Fibroblast of skin of scalp (primary cell): ENCODE data around the gene CALCB.

Source experiments
- DNase-seq: peaks from one replicate; pipeline ENCODE4 v3.0.0-alpha.2; 2013

The CALCB gene

DNA sequence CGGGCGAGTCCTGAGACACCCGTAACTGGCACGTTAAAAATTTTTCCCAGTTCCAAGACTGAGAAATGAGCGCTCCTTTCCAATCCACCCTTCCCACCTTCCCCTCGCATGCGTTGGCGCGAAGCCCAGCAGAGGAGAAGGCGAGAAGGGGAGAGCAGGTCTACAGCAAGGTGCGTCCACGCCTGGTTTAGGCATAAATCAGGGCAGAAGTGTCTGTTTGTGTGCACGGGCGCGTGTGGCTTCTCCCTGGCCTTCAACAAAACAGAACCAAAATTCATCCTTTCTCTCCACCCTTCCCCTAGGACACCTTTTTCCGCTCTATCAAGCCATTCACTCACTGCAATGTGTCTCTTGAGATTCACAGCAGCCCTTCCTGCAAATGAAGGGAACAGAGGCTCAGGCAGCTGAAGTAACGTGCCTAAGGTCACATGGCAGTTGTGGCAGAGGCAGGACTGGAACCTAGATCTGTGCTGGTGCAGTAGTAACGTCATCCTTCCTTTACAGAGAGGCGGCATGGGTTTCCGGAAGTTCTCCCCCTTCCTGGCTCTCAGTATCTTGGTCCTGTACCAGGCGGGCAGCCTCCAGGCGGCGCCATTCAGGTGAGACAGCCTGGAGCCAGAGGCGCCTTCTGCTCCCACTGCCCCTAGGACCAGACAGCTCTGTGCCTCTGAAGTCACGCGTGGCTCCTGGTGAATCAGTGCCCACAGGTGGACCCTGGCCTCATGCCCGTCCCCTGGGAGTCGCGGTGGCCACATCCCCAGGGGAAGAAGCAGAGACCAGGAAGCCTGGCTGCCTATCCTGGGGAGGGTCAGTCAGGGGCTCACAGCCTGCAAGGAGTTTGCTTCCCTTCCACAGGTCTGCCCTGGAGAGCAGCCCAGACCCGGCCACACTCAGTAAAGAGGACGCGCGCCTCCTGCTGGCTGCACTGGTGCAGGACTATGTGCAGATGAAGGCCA lies 1.1 kb downstream of the CALCB start:
- DNase-seq = peak; percentile 58

DNA sequence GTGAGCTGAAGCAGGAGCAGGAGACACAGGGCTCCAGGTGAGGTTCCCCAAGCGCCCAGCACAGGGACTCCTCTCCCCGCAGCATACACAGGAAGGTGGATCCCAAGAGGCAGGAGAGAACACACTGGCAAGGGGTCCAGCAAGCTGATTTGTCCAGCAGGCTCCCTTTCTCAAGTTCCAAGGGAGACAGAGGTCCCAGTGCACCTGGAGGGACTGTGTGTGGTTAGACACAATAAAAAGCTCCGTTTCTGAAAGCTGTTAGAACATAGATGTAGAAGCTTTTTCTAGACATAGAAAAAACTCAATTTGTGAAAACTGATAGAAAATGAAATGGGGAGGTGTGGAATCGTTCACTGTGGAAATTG lies 1.8 kb downstream of the CALCB start:
- no peak for DNase-seq

DNA sequence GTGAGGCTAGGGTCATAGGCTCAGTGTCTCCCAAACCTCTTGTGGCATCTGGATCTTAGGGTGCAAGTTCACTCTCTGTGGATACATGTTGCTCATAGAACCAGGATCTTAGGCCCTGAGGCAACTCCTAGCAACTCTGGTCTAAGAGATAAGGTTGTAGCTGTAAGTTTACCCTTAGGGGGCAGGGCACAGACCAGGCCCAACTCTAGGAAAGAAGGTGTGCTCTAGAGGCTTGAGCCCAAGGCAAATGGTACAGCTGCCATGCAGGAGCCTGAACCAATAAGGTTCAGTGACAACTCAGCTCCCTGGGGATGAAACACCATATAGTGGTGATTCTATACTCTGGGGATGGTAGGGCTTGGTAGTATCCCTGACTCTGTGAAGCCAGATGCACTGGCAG lies 17.8 kb downstream of the CALCB start:
- no peak for DNase-seq

DNA sequence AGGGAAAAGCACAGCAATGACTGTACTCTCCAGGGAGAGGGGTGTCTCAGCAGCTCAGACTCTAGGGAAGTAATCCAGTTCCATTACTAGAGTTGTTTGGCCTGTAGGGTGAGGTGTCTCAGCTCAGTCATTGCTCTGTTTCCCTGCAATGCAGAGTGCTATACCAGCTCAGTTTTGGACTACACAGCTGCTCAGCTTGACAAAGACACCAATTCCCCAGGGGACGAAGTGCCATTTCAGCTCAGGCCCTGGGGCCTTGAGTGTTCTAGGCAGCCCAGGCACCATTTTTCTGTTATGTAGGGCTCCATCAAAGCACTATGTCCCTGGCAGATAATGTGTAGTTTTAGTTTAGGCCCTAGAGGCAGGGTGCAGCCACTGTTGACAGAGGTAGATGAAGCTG lies 18.2 kb downstream of the CALCB start:
- DNase-seq = no peak

DNA sequence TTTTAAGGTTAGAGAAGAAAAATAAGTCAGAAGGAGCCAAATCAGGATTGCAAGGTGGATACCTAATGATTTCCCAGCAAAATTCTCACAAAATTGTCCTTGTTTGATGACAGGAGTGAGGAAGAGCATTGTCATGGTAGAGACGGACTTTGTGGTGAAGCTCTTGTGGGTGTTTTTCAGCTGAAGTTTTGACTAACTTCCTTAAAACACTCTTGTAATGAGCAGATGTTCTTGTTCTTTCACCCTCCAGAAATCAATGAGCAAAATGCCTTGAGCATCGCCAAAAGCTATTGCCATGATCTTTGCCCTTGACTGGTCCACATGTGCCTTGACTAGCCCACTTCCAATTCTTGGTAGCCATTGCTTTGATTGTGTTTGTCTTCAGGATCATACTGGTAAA lies 20.0 kb downstream of the CALCB start:
- DNase-seq = no peak

DNA sequence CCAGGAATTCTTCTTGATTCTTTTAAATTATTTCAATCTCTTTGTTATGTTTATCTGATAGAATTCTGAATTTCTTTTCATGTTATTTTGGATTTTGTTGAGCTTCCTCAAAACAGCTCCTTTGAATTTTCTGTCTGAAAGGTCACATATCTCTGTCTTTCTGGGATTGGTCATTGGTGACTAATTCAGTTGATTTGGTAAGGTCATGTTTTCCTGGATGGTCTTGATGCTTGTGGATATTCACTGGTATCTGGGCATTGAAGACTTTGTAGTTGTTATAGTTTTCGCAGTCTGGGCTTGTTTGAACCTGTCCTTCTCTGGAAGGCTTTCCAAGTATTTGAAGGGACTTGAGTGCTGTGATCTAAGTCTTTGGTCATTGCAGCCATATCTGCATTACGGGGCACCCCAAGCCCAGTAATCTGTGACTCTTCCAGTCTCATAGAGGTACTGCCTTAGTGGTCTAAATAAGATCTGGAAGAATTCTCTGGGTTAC lies 22.4 kb downstream of the CALCB start:
- DNase-seq = no peak

DNA sequence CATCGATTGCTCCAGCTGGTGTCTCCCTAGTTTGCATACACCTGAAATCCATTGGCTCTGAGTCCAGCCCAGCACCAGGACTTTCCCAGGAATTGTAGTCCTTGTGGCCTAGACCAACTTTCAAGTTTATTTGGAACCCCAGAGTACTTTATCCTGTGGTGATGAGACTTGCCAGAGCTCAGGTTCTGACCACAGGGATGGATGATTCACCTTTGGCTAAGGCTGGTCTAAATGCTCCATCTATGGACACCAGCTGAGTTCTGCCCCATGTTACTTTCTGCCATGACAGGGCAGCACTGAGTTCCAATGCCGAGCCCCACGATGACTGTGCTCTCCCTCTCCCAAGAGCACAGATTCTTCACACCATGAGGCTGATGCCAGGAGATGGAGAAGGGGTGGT lies 24.0 kb downstream of the CALCB start:
- DNase-seq = no peak

DNA sequence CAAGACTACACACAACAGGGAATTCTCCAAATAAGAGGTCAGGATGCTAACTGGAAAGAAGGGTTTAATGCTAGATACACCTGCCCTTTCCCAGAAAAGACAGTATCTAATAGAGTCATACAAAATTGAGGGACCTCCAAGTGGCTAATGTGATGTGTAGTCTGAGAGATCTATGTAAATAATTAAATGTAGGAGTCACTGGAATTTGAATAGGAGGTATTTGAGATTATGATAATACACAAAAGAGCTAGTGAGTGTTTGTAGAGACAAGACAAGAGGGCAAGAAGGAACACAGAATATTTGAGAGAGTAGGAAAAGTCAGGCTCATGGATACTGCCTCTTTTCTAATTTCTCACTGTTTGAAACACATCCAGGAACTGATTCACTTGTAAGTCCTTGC lies 25.9 kb downstream of the CALCB start:
- no peak for DNase-seq

DNA sequence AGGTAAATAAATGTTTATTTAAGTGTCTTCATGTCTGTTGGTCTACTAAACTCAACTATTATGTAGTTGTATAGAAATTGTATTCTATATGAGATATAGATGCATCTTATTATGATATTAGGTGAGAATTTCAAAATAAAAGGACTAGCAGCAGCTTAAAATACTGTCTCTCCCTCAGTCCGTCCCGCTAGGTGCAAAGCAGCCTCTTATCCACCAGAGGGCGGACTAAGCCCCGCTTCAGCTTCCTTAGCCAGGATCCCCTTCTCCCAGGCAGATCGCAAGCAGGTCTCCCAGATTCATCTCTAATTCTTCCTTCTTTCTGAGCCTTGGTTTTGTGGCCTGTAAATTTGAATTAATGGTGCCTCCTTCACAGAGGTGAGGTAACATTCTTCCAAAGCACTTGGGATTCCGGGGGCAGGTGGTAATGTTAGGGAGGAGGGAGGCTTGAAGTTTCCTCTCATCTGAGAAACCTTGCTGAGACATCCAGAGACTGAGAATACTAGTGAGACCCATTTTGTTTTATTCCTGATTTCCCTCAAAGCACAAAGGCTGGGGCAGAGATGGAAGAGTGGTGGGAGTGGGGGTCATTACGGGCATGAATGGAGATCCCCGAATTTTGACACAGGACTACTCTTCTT lies 27.8 kb downstream of the CALCB start:
- DNase-seq = peak; percentile 70

DNA sequence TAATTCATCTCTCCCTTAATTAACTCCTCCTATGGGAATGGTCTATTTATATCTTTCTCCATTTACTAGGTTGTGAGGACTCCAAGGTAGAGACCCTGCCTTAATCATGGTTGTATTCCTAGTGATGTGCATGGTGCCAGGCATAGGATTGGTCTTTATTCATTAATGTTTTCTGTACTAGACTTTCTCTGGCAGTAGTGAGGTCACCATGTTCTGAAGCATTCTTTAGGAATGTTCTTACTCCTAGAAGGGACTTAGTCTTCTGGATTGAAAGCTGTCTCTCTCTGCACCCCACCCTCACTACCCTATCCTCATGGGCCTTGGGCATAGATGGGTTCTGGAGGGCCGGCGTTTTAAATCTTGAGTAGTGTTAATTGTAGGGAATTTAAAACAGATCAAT lies 30.8 kb downstream of the CALCB start:
- no peak for DNase-seq

DNA sequence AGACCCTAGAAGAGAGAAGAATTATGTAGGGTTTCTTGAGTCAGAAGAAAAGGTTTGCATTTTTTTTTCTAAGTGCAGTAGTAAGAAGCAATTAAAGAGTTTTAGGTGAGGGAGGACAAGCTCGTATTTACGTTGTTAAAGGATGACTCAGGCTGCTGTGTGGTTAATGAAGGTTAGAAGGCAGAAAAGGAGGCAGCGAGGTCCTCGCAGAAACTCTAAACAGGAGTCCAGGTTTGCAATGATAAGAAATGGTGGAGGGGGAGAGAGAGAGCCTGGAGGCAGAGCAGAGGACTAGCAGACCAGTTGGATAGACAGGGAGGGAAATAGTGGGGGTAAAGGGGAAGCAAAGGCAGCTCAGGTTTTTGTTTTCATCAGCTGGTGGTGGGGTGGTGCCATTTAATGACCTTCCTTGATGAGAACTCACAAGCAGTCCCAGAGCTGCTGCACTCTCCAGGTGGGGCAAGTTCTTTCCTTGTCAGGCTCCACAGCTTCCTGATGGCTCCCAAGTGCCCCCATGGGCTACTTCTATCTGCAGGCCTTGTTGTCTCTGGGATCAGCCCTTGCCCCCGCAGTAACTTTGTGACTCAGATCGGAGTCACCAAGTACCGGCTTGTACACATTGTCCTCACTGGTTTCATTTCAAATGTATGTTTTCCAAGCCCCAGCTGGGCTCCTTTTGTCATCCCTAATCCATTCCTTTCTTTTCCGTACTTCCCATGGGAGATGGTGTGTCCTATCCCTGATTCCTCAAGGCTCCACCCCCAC lies 33.0 kb downstream of the CALCB start:
- DNase-seq = peak; percentile 60

DNA sequence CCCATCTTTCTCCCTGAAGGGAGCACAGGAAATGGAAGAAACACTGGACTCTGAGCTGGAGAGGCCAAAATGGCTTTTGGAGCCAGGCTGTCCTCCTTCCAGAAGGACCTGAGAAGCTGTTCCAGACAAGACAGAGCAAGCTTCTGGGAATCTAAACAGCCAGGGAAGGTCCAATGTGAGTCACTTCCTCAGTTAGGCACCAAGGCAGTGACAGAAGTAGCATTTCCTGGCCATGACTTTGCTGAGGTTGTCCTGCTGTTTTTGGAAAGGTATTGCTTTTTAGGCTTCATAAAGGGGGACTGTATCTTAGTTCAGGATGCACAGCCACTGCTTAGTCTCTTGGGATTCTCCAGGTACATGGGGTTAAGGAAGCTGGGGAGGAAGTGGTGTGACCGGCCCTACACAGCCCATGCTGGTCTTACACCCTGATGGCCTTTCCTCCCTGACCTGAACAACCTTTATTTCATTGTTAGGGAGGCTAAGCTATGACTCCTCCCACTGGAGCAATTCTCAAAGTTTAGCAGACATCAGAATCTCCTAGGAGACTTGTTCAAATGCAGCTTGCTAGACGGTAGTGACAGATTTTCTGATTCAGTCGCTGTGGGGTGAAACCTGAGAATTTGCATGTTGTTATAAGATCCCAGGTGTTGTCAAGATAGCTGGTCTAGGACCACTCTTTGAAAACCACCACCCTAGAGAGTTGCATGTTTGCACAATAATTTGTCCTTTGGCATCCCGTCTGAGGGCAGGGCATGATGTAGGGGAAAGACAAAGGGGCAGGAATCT lies 34.5 kb downstream of the CALCB start:
- peak; percentile 24 for DNase-seq

DNA sequence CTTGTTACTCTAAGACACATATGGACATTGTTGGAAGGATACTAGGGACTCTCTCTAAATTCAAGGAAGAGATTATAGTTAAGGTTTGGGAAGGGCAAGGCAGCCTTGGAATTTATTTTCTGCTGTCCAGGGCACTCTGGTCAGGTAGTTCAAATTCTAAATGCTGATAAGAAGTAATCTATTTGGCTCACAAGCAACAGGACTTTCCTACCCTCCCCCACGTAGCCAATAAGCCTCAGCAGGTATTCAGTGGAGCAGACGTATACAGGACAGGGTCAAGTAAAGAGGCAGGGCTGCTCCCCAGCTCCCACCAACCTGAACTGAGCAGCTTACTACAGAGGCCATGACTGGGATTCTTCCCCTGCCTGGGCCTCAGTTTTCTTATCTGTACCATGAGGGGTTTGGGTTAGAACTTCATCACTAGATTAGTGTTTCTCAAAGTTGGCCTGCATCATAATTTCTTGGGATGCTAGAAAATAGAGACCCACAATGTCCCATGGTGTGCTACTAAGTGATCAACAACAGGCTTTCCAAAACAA lies 35.3 kb downstream of the CALCB start:
- DNase-seq = no peak

DNA sequence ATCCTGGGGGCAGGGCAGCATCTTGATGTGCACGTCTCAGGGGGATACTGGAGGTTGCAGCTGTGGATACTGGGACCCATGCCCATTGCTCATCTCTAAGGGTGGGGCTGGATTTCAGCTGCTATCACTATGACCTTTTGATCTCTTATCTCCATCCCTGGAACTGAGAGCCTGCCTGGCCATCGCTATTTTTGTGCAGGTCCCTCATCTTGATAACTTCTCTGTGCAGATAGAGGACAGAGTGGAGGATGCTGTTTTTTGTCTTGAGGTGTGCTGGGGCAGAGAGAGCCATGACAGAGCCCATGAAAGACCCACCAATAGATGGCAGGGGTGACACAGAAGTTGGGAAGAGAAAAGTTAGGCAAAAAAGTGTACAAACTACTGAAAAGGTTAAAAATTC lies 36.2 kb downstream of the CALCB start:
- no peak for DNase-seq

DNA sequence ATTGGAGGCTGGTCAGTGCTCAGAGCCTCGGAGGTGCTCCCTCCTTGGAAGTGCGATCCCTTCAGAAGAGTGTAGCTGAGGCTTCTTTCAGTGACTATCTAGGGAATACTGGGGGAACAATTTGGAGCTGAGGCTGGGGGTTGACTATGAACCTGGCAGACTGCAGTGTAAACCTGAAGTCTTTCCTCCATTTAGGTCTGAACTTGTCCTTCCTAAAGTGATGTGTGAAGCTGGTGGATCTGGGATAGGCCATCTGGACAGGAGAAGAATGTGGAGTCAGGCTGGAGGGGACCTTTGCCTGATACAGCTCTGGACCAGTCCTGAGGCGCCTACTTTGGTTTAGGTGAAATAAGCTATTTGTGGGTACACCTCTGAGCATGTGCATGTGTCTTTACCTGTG lies 37.8 kb downstream of the CALCB start:
- DNase-seq = no peak

DNA sequence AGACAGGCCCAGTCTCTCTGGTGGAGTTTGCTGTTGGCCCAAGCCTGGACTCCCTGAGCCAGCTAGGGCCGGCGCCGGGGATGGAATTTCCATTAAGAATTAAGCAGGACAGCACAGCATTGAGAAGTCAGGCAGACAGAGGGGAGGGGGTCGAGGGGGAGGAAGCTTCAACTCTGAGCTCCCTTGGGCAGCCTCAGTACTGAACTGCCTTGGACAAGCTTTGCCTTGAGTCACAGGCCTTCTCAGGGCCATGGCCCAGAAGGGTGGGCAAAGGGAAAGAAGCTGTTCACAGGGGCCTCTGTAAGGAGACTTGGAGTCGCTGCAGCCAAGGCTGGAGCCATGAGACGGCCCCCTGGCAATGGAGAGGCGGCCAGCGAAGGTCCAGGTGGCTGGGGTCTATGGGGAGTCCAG lies 38.7 kb downstream of the CALCB start:
- DNase-seq = no peak

DNA sequence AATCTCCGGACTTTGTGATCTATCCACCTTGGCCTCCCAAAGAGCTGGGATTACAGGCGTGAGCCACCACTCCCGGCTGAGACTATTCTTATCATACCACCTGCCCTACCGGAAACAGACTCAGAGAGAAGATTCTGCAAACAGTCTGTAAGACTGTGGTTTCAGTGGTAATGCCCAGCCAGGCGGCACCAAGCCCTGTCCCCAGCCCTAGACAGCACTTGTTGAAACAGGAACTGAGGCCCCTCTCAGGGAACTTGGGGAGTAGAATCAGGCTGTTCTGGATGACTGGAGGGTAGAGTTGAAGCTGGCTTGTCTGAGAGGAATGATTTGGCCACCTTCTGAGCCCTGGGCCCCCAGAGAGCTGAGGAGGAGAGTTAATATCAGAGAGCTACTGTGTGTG lies 40.0 kb downstream of the CALCB start:
- no peak for DNase-seq

DNA sequence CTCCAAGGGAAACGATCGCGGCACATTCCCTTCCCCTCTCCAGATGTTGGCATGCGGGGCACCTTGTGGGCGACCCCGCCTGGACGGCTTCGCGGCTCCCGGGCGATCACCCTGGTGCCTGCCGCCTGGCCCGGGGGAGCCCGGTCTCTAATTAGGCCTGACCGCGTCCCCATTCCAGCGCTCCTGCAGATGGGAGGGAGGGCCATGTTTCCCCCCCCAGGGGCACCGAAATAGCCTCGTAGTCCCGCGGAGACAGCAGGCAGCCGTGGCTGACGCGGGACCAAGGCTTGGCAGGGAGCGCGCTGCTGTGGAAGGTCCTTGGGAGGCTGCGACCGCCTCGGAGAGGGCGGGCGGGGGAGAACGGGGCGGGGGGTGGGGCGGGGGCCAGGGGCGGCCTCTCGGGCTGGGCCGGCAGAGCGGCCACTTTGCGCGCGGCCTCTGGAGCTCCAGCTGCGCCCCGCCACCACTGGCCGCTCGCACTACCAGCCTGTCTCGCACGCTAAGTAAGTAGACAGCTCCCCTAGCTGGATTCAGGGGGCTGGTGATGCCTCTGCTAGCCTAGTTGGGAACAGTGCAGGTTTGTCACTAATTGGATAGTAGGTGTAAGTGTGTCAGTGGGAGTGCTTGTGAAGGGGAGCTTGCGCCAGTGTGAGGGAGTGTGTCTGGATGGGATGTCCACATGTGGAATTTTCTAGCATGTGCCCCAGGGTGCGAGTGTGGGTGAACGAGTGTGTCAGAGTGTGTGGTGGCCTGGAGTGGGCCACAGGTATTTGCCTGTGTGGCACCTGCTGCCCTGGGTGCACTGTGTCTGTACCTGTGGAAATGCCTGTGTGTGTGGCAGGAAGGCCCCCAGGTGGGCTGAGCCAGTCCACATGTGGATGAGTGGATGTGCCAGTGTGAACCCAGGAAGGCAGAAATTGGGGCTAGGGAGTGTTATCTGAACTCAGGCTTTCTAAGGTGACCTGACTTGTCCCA lies 41.4 kb downstream of the CALCB start, which contains the start of gene INSC:
Gene INSC, plus strand, starts transcription at position 423 of the 975 bp plus-strand sequence. CDS start 34,252 bp downstream, outside the sequence.
- peak; percentile 20 for DNase-seq

DNA sequence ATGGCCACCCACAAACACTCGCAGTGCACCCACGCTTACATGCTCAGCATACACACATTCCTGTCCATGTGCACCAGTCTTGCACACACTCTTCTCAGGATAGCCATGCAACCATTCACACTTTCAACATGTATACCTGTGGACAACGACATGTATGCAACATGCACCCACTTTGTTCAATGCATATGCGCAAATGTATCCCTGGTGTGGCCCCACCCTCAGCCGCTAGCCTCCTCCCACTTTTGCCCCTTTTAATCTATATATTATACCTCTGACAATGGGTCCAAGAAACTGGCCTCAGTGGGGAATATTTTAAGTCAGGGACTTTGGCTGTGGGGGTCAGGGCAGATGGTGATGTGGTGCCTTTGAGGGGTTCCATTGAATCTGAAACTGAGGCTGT lies 42.3 kb downstream of the CALCB start:
- DNase-seq = no peak

DNA sequence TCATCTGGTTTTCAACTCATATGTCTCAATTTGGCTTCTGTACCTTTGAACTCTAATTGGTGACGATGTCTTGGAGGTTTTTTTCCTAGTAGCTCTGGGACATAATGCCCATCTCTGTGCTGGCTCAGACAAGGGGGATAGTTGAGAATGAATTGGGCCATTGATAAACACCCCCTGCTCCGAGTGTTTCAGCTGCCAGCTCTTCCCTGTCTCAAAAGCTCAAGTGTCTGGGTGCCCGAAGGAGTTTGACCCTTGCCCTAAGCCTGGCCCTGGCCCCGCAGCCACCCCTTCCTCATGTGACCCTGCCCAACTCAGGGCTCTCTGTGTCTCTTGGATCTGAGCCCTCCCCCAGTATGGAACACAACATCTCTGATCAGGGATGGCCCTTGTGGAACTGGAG lies 44.4 kb downstream of the CALCB start:
- DNase-seq = no peak

DNA sequence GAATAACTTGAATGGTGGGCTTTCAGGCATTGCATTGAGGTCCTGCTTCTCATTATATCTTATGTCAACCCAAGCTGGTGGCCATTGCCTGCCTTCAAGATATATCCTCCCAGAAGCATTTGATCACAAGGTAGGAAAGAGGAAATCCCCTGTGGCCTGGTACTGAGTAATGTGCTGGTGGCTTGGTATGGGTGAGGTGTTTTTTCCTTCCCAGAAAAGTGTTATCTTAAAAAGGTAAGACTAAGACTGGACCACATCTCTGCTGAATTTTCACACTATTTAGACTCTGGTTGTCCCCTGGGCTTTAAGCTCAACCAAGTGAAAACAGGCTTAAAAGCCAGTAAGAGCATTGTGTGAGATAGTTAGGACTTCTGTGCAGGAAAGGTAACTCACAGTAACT lies 45.0 kb downstream of the CALCB start:
- no peak for DNase-seq
